K562 (cell line): Measurements from ENCODE around the gene OARD1. TPM values are rescaled to one million over a fixed set of nuclear protein-coding genes. Genes with fewer than 3 reads are reported as not detected.

Experiments
- DPF2 ChIP-seq: fragments of 450-650 bp; IDR thresholded peaks from 2 replicates; pipeline ENCODE4 v1.6.1; 2016
- LEF1 ChIP-seq: fragments of 450-650 bp; IDR thresholded peaks from 2 replicates; pipeline ENCODE4 v1.6.1; 2016; ENCODE audit warnings: mild to moderate bottlenecking
- ZFP91 ChIP-seq: sonication (generic); formaldehyde crosslinking; IDR thresholded peaks from 2 replicates; pipeline ENCODE4 v1.8.0; 2022; ENCODE audit warnings: mild to moderate bottlenecking, missing genetic modification reagents
- ZNF407 ChIP-seq: fragments of 450-650 bp; IDR thresholded peaks from 2 replicates; pipeline ENCODE4 v1.6.1; 2016; ENCODE audit warnings: low read depth
- polyA plus RNA-seq, 8 experiments: library from polyadenylated mRNA; depleted of rRNA in 4 of 8; stranded (reverse) in 5 of 8; unstranded in 3 of 8; fragments of >200 nt; fragmentation: Nextera tagmentation in 2 of 8; fragmentation: Illumina TruSeq in 1 of 8; extraction: Ambion mirVana in 2 of 8; extraction: Trizol in 1 of 8; gene quantifications; 2 replicates each; pipeline versions ENCODE4 v1.2.1 to v1.2.3, GENCODE V29; 2011 to 2014; ENCODE audit warnings: inconsistent platforms in 1 of 8, missing spikeins in 1 of 8
- total RNA-seq, 7 experiments: library from RNA; depleted of rRNA in 6 of 7; stranded (reverse); fragments of >200 nt in 6 of 7; fragmentation: Illumina TruSeq in 2 of 7; extraction: Trizol in 2 of 7; gene quantifications; 2 replicates each; pipeline versions ENCODE4 v1.2.1 to v1.2.3, GENCODE V29; 2011 to 2021; ENCODE audit warnings: low replicate concordance in 1 of 7

The OARD1 gene
- total and polyA plus RNA-seq, 9 of the 15 experiments (the other 6 are each of a cell fraction or from before 2014, with no cell fraction given) = 43.4 to 88.3 (median 61.1) TPM

- no peak for TF ChIP-seq ZFP91 (CRISPR knock-in tag)
- TF ChIP-seq LEF1 = no peak
- TF ChIP-seq ZNF407 = no peak
- TF ChIP-seq DPF2 = no peak
Observed at GRCh38 chr6:41036186-41036585, 36.0 kb downstream of the OARD1 start (continued).
